Sigmoid colon (tissue), 7 donors: ENCODE measurements around the gene MAST1. TPM values are rescaled to one million over a fixed set of nuclear protein-coding genes. Genes with fewer than 3 reads are reported as not detected.

Experiments
- DNase-seq: peaks from one replicate; pipeline ENCODE4 v3.0.0-alpha.2; 2019
- H3K27ac ChIP-seq, 4 donors: fragments of 200-600 bp; sonication (generic); one replicate each; pipeline ENCODE4 v1.5.1; 2016 to 2019; ENCODE audit warnings: mild to moderate bottlenecking in 1 of 4
- H3K27me3 ChIP-seq, 3 donors: fragments of 200-600 bp; sonication (generic); one replicate each; pipeline ENCODE4 v1.5.1; 2019; ENCODE audit warnings: mild to moderate bottlenecking in 1 of 3
- H3K36me3 ChIP-seq, 4 donors: fragments of 200-600 bp; sonication (generic); one replicate each; pipeline ENCODE4 v1.5.1; 2016 to 2019
- H3K4me1 ChIP-seq, 4 donors: fragments of 200-600 bp; sonication (generic); one replicate each; pipeline ENCODE4 v1.5.1; 2017 to 2019
- H3K4me3 ChIP-seq, 4 donors: fragments of 200-600 bp; sonication (generic); one replicate each; pipeline ENCODE4 v1.5.1; 2017 to 2019; ENCODE audit warnings: mild to moderate bottlenecking in 2 of 4, moderate library complexity in 1 of 4
- H3K9me3 ChIP-seq, 4 donors: fragments of 200-600 bp in 3 of 4; sonication (generic) in 3 of 4; one replicate each; pipeline versions ENCODE4 v1.5.1 to v1.6.1; 2013 to 2019
- EP300 ChIP-seq, 4 donors: sonication (generic); formaldehyde crosslinking; IDR thresholded peaks; one replicate each; pipeline ENCODE4 v1.6.1; 2017; ENCODE audit warnings: antibody characterized with exemption in 4 of 4
- POLR2A ChIP-seq, 2 donors: fragments of 450-650 bp; IDR thresholded peaks; one replicate each; pipeline ENCODE4 v1.6.1; 2016; ENCODE audit warnings: antibody characterized with exemption in 2 of 2, mild to moderate bottlenecking in 2 of 2, moderate library complexity in 2 of 2
- POLR2AphosphoS5 ChIP-seq, 4 donors: sonication (generic); formaldehyde crosslinking; IDR thresholded peaks; one replicate each; pipeline ENCODE4 v1.6.1; 2017; ENCODE audit warnings: antibody characterized with exemption in 4 of 4
- WGBS, 2 donors: extraction: QIAGEN DNeasy Blood & Tissue Kit; methylation state at CpG; one replicate each; pipeline ENCODE4 v1.1.7; 2013; 5-methylcytosine and 5-hydroxymethylcytosine counted together
- intact Hi-C: fragments of 100-400 bp; cut with DNase I; formaldehyde crosslinking; loops from one replicate; pipeline ENCODE4 v1.15.1; 2023
- polyA plus RNA-seq, 3 donors: library from polyadenylated mRNA; stranded (reverse); fragments of 200-250 nt; gene quantifications; one replicate each; pipeline ENCODE4 v1.2.3, GENCODE V29; 2013
- small RNA-seq, 3 donors: library from RNA; depleted of rRNA; stranded (forward); fragments of <200 nt; gene quantifications; one replicate each; pipeline ENCODE3, GENCODE V24; 2016
- total RNA-seq, 4 donors: library from RNA; depleted of rRNA; stranded (reverse); fragments of >200 nt; gene quantifications; one replicate each; pipeline ENCODE4 v1.1.0, GENCODE V29; 2016
- TF ChIP-seq, protein P1 (sequence below), 4 experiments: fragments of 450-650 bp in 3 of 4; fragments of 200-600 bp in 1 of 4; IDR thresholded peaks; one replicate each; pipeline ENCODE4 v1.5.1; 2016 to 2019; ENCODE audit warnings: antibody characterized with exemption in 4 of 4, mild to moderate bottlenecking in 3 of 4, moderate library complexity in 2 of 4
- donor health status: healthy with polysubstance abuse.
- donor health status: Bipolar disorder and iron deficiency.
- donor health status: healthy.

The MAST1 gene
- total and polyA plus RNA-seq, 7 donors: 0.49 to 3.3 (median 1.2) TPM

DNA sequence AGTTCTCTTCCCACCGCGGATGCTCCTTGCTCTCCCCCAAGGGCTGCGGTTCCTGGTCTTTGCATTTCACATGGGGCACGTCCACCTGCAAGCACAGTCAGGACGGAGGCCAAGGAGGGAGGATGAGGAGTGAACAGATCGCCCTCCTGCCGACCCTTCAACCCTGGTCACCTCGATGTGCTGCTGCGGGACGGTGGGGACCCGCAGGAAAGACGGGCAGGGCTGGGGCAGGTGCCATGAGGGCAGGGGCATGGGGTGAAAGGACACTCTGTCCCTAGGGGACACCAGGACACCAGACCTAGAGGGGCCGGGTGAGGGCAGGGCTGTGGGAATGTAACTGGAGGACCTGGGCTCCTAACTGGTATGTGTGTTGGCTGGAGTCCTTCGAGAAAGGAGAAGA is 79.9 kb downstream of the MAST1 start:
- Histone ChIP-seq H3K4me1 (peaks cover 4 to 16% (median 15%) of the 10 kb centered on the region in 4 donors), H3K4me3 (no peak overlapping the region), H3K27me3 (no peaks in the 10 kb centered on the region), H3K27ac (no peak overlapping the region), H3K36me3 (peaks cover 0 to 11% (median 10%) of the 10 kb centered on the region in 4 donors), H3K9me3 (no peaks in the 10 kb centered on the region)
- DNase-seq: no peak
- 95 to 96% methylated on average over 14 of the region's 14 CpGs for WGBS, 2 donors
- TF ChIP-seq, protein P1, sequence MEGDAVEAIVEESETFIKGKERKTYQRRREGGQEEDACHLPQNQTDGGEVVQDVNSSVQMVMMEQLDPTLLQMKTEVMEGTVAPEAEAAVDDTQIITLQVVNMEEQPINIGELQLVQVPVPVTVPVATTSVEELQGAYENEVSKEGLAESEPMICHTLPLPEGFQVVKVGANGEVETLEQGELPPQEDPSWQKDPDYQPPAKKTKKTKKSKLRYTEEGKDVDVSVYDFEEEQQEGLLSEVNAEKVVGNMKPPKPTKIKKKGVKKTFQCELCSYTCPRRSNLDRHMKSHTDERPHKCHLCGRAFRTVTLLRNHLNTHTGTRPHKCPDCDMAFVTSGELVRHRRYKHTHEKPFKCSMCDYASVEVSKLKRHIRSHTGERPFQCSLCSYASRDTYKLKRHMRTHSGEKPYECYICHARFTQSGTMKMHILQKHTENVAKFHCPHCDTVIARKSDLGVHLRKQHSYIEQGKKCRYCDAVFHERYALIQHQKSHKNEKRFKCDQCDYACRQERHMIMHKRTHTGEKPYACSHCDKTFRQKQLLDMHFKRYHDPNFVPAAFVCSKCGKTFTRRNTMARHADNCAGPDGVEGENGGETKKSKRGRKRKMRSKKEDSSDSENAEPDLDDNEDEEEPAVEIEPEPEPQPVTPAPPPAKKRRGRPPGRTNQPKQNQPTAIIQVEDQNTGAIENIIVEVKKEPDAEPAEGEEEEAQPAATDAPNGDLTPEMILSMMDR (IDR thresholded peaks at IDR 0.05): no peak
- TF ChIP-seq POLR2A (IDR thresholded peaks at IDR 0.05): no peak
- no peak for TF ChIP-seq EP300 (IDR thresholded peaks at IDR 0.05)
- no peak for TF ChIP-seq POLR2AphosphoS5 (IDR thresholded peaks at IDR 0.05)
- intact Hi-C loops: no loop called here

DNA sequence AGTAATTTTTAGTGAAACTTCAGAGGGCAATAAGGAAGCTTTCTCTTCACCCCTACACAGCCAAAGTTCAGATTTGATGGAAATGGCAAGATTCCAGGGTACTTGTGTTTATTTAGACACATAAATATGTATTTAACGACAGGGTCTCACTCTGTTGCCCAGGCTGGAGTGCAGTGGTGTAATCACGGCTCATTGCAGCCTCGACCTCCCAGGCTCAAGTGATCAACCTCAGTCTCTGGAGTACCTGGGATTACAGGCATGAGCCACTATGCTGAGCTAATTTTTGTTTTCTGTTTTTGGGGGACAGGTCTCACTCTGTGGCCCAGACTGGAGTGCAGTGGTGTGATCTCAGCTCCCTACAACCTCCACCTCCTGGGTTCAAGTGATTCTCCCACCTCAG is 82.7 kb downstream of the MAST1 start:
- no peak overlapping the region for H3K27ac ChIP-seq
- WGBS, 2 donors: 12 to 58% methylated on average over 3 of the region's 3 CpGs
- DNase-seq: no peak

DNA sequence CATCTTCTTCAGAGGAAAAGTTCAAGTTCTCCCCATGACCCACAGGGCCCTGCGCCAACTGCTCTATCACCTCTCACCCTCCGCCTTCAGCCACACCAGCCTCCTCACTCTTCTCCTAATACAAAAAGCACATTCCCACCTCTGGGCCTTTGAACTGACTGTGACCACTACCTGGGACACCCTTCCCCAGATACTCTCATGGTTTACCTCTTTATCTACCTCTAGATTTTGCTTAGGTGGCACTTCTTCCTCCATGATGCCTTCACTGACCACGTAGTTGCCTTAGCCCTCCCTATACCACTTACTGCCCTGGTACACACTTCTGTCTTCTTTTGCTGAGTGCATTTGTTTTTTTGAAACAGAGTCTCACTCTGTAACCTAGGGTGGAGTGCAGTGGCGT is 84.6 kb downstream of the MAST1 start:
- TF ChIP-seq POLR2A (IDR thresholded peaks at IDR 0.05) (no peak), EP300 (IDR thresholded peaks at IDR 0.05) (no peak), POLR2AphosphoS5 (IDR thresholded peaks at IDR 0.05) (no peak)
- TF ChIP-seq, protein P1 (IDR thresholded peaks at IDR 0.05): no peak
- H3K4me3 ChIP-seq: no peak overlapping the region
- H3K36me3 ChIP-seq: peaks cover 22 to 58% (median 49%) of the 10 kb centered on the region in 4 donors
- H3K9me3 ChIP-seq: no peaks in the 10 kb centered on the region
- intact Hi-C loops: no loop called here
- 97% methylated on average over 4 of the region's 4 CpGs for WGBS, 2 donors
- H3K27me3 ChIP-seq: no peaks in the 10 kb centered on the region
- no peak for DNase-seq
- H3K27ac ChIP-seq: no peak overlapping the region
- peaks cover 0 to 4% (median 3%) of the 10 kb centered on the region in 4 donors for H3K4me1 ChIP-seq

More for the DNA sequence above, 82.7 kb downstream of the MAST1 start:
- peaks cover 14 to 39% (median 35%) of the 10 kb centered on the region in 4 donors for H3K36me3 ChIP-seq
- no peak overlapping the region for H3K4me3 ChIP-seq
- H3K27me3 ChIP-seq: no peaks in the 10 kb centered on the region
- peaks cover 0 to 4% (median 3%) of the 10 kb centered on the region in 4 donors for H3K4me1 ChIP-seq
- intact Hi-C loops: no loop called here
- TF ChIP-seq, protein P1 (IDR thresholded peaks at IDR 0.05): no peak
- TF ChIP-seq POLR2A (IDR thresholded peaks at IDR 0.05) (no peak), EP300 (IDR thresholded peaks at IDR 0.05) (no peak), POLR2AphosphoS5 (IDR thresholded peaks at IDR 0.05) (no peak)
- no peaks in the 10 kb centered on the region for H3K9me3 ChIP-seq

Small RNAs within 50 kb of the gene (small RNA-seq; reads per million reads assigned to genes)
- gene MIR5695: 0 to 0.42 (median 0) reads per million in 3 donors
- gene MIR6794: 0 reads per million in 3 donors

Other genes with a start within 250 kb of the MAST1 start
- 1 to 10 TPM; 4.3 to 7.8 (median 5.5) TPM for gene ZNF490, start 227.7 kb upstream of the MAST1 start, total RNA-seq
- 1 to 10 TPM in 2 of 3 donors, not detected in 1; 1.6 to 2.2 TPM for gene ZNF490, start 227.7 kb upstream of the MAST1 start, polyA plus RNA-seq
- gene ZNF791, start 227.6 kb upstream of the MAST1 start, total RNA-seq: 10 to 100 TPM; 16.6 to 27.6 (median 22.3) TPM
- gene ZNF791, start 227.6 kb upstream of the MAST1 start, polyA plus RNA-seq: 1 to 10 TPM; 4.2 to 9.4 (median 5.3) TPM
- gene MAN2B1, start 171.8 kb upstream of the MAST1 start, total RNA-seq: 10 to 100 TPM; 41.1 to 75.6 (median 63.8) TPM
- gene MAN2B1, start 171.8 kb upstream of the MAST1 start, polyA plus RNA-seq: 10 to 100 TPM; 26.4 to 68.1 (median 31.0) TPM
- 10 to 100 TPM in 2 of 4 donors, 1 to 10 TPM in 2; 7.8 to 11.7 (median 10.0) TPM for gene WDR83, start 171.7 kb upstream of the MAST1 start, total RNA-seq
- 10 to 100 TPM in 2 of 3 donors, 1 to 10 TPM in 1; 8.3 to 13.4 (median 12.6) TPM for gene WDR83, start 171.7 kb upstream of the MAST1 start, polyA plus RNA-seq
- 100 to 1,000 TPM; 105 to 160 (median 136) TPM for gene DHPS, start 156.6 kb upstream of the MAST1 start, total RNA-seq
- 10 to 100 TPM; 60.3 to 74.1 (median 73.3) TPM for gene DHPS, start 156.6 kb upstream of the MAST1 start, polyA plus RNA-seq
- gene GNG14, start 150.5 kb upstream of the MAST1 start, total RNA-seq: not detected
- not detected for gene GNG14, start 150.5 kb upstream of the MAST1 start, polyA plus RNA-seq
- 1 to 10 TPM; 3.6 to 6.4 (median 4.5) TPM for gene FBXW9, start 141.9 kb upstream of the MAST1 start, total RNA-seq
- gene FBXW9, start 141.9 kb upstream of the MAST1 start, polyA plus RNA-seq: 10 to 100 TPM in 1 of 3 donors, 1 to 10 TPM in 2; 6.2 to 10.8 (median 7.8) TPM
- 10 to 100 TPM; 54.2 to 92.2 (median 60.5) TPM for gene TNPO2, start 114.6 kb upstream of the MAST1 start, total RNA-seq
- gene TNPO2, start 114.6 kb upstream of the MAST1 start, polyA plus RNA-seq: 10 to 100 TPM in 2 of 3 donors, 1 to 10 TPM in 1; 9.5 to 47.2 (median 12.0) TPM
- 100 to 1,000 TPM; 443 to 505 (median 475) TPM for gene TRIR, start 103.8 kb upstream of the MAST1 start, total RNA-seq
- gene TRIR, start 103.8 kb upstream of the MAST1 start, polyA plus RNA-seq: 100 to 1,000 TPM; 261 to 324 (median 321) TPM
- 10 to 100 TPM; 34.6 to 59.4 (median 44.5) TPM for gene GET3, start 101.0 kb upstream of the MAST1 start, total RNA-seq
- gene GET3, start 101.0 kb upstream of the MAST1 start, polyA plus RNA-seq: 100 to 1,000 TPM in 1 of 3 donors, 10 to 100 TPM in 2; 85.8 to 121 (median 98.5) TPM
- under 1 TPM in 1 of 4 donors, not detected in 3; 0.36 TPM for gene BEST2, start 86.7 kb upstream of the MAST1 start, total RNA-seq
- 10 to 100 TPM; 44.4 to 50.0 (median 45.8) TPM for gene BEST2, start 86.7 kb upstream of the MAST1 start, polyA plus RNA-seq
- gene HOOK2, start 63.0 kb upstream of the MAST1 start, total RNA-seq: 10 to 100 TPM; 10.2 to 37.9 (median 12.7) TPM
- 10 to 100 TPM; 36.0 to 80.4 (median 42.1) TPM for gene HOOK2, start 63.0 kb upstream of the MAST1 start, polyA plus RNA-seq
- gene JUNB, start 47.0 kb upstream of the MAST1 start, total RNA-seq: 1,000 to 10,000 TPM in 1 of 4 donors, 100 to 1,000 TPM in 3; 125 to 1,252 (median 504) TPM
- 100 to 1,000 TPM in 2 of 3 donors, 10 to 100 TPM in 1; 91.6 to 289 (median 249) TPM for gene JUNB, start 47.0 kb upstream of the MAST1 start, polyA plus RNA-seq
- gene PRDX2, start 36.7 kb upstream of the MAST1 start, total RNA-seq: 100 to 1,000 TPM; 248 to 312 (median 264) TPM
- 100 to 1,000 TPM; 277 to 379 (median 284) TPM for gene PRDX2, start 36.7 kb upstream of the MAST1 start, polyA plus RNA-seq
- gene THSD8, start 36.4 kb upstream of the MAST1 start, total RNA-seq: not detected
- 1 to 10 TPM in 2 of 3 donors, not detected in 1; 2.5 to 2.8 TPM for gene THSD8, start 36.4 kb upstream of the MAST1 start, polyA plus RNA-seq
- 1 to 10 TPM; 1.9 to 3.7 (median 3.0) TPM for gene RNASEH2A, start 31.9 kb upstream of the MAST1 start, total RNA-seq
- gene RNASEH2A, start 31.9 kb upstream of the MAST1 start, polyA plus RNA-seq: 10 to 100 TPM in 1 of 3 donors, 1 to 10 TPM in 2; 6.2 to 22.1 (median 7.2) TPM
- gene RTBDN, start 3.9 kb upstream of the MAST1 start, total RNA-seq: 1 to 10 TPM in 1 of 4 donors, under 1 TPM in 1, not detected in 2; 0.82 to 1.8 TPM
- gene RTBDN, start 3.9 kb upstream of the MAST1 start, polyA plus RNA-seq: under 1 TPM in 1 of 3 donors, not detected in 2; 0.83 TPM
- 10 to 100 TPM; 28.6 to 45.1 (median 32.1) TPM for gene DNASE2, start 42.9 kb downstream of the MAST1 start, total RNA-seq
- 10 to 100 TPM; 11.4 to 45.4 (median 24.5) TPM for gene DNASE2, start 42.9 kb downstream of the MAST1 start, polyA plus RNA-seq
- not detected for gene KLF1, start 48.7 kb downstream of the MAST1 start, total RNA-seq
- under 1 TPM in 1 of 3 donors, not detected in 2; 0.10 TPM for gene KLF1, start 48.7 kb downstream of the MAST1 start, polyA plus RNA-seq
- gene GCDH, start 52.6 kb downstream of the MAST1 start, total RNA-seq: 10 to 100 TPM; 24.7 to 85.0 (median 34.8) TPM
- gene GCDH, start 52.6 kb downstream of the MAST1 start, polyA plus RNA-seq: 10 to 100 TPM; 10.8 to 40.0 (median 21.3) TPM
- gene SYCE2, start 80.8 kb downstream of the MAST1 start, total RNA-seq: not detected
- gene SYCE2, start 80.8 kb downstream of the MAST1 start, polyA plus RNA-seq: under 1 TPM in 1 of 3 donors, not detected in 2; 0.17 TPM
- 10 to 100 TPM; 21.4 to 33.3 (median 31.7) TPM for gene FARSA, start 95.2 kb downstream of the MAST1 start, total RNA-seq
- gene FARSA, start 95.2 kb downstream of the MAST1 start, polyA plus RNA-seq: 10 to 100 TPM; 27.0 to 86.8 (median 29.1) TPM
- gene CALR, start 100.1 kb downstream of the MAST1 start, total RNA-seq: 100 to 1,000 TPM; 147 to 260 (median 208) TPM
- gene CALR, start 100.1 kb downstream of the MAST1 start, polyA plus RNA-seq: 100 to 1,000 TPM in 2 of 3 donors, 10 to 100 TPM in 1; 70.3 to 717 (median 168) TPM
- gene RAD23A, start 107.3 kb downstream of the MAST1 start, total RNA-seq: 100 to 1,000 TPM in 3 of 4 donors, 10 to 100 TPM in 1; 98.8 to 133 (median 117) TPM
- 10 to 100 TPM; 58.7 to 99.3 (median 70.9) TPM for gene RAD23A, start 107.3 kb downstream of the MAST1 start, polyA plus RNA-seq
- gene GADD45GIP1, start 118.7 kb downstream of the MAST1 start, total RNA-seq: 10 to 100 TPM; 36.0 to 65.8 (median 53.5) TPM
- gene GADD45GIP1, start 118.7 kb downstream of the MAST1 start, polyA plus RNA-seq: 10 to 100 TPM; 23.6 to 32.1 (median 28.2) TPM
- 1 to 10 TPM; 1.2 to 2.0 (median 1.7) TPM for gene DAND5, start 131.1 kb downstream of the MAST1 start, total RNA-seq
- under 1 TPM in 1 of 3 donors, not detected in 2; 0.13 TPM for gene DAND5, start 131.1 kb downstream of the MAST1 start, polyA plus RNA-seq
- 100 to 1,000 TPM in 1 of 4 donors, 10 to 100 TPM in 3; 44.1 to 104 (median 58.5) TPM for gene NFIX, start 157.0 kb downstream of the MAST1 start, total RNA-seq
- gene NFIX, start 157.0 kb downstream of the MAST1 start, polyA plus RNA-seq: 10 to 100 TPM; 10.6 to 28.2 (median 22.2) TPM